Fibroblast of skin of left biceps (primary cell): ENCODE measurements around the gene THAP4.

Experiments
- DNase-seq, 2 experiments: peaks; one replicate each; pipeline ENCODE4 v3.0.0-alpha.2; 2013; ENCODE audit warnings: low read depth in 2 of 2

THAP4 gene

GRCh38 chr2:241563981-241564595 is 72.9 kb downstream of the THAP4 start:
- DNase-seq, result no peak

GRCh38 chr2:241563571-241563980 is 73.4 kb downstream of the THAP4 start:
- no peak for DNase-seq

- no peak for DNase-seq
Observed at GRCh38 chr2:241563031-241563507, 73.9 kb downstream of the THAP4 start.

- no peak for DNase-seq
Observed at GRCh38 chr2:241562269-241562891, 74.6 kb downstream of the THAP4 start.

GRCh38 chr2:241561832-241562231 is 75.1 kb downstream of the THAP4 start:
- DNase-seq, result no peak

- DNase-seq, result no peak
Observed at GRCh38 chr2:241560883-241561474, 76.0 kb downstream of the THAP4 start.

- DNase-seq, result no peak
Observed at GRCh38 chr2:241560162-241560882, 76.6 kb downstream of the THAP4 start.

- no peak for DNase-seq
Observed at GRCh38 chr2:241559323-241560161, 77.4 kb downstream of the THAP4 start.

GRCh38 chr2:241558532-241559322 is 78.2 kb downstream of the THAP4 start, which contains the start of gene BOK:
TSS of gene BOK (plus strand) at chr2:241558745. CDS start at chr2:241559484, 739 bp downstream.
- no peak for DNase-seq

- DNase-seq, result no peak
Observed at GRCh38 chr2:241556746-241557145, 80.2 kb downstream of the THAP4 start.

GRCh38 chr2:241555711-241556110 is 81.2 kb downstream of the THAP4 start:
- DNase-seq, result no peak

GRCh38 chr2:241554610-241555322 is 82.2 kb downstream of the THAP4 start:
- DNase-seq, result no peak

GRCh38 chr2:241553981-241554380 is 83.0 kb downstream of the THAP4 start:
- DNase-seq, result no peak

- no peak for DNase-seq
Observed at GRCh38 chr2:241553512-241553830, 83.5 kb downstream of the THAP4 start.

- no peak for DNase-seq
Observed at GRCh38 chr2:241551998-241552737, 84.8 kb downstream of the THAP4 start.

GRCh38 chr2:241551599-241551997 is 85.4 kb downstream of the THAP4 start:
- no peak for DNase-seq

- DNase-seq, result no peak
Observed at GRCh38 chr2:241550616-241551580, 86.1 kb downstream of the THAP4 start.

- no peak for DNase-seq
Observed at GRCh38 chr2:241548451-241548835, 88.5 kb downstream of the THAP4 start.
